Stomach (tissue), 4 donors: ENCODE results near the gene PLXNA2.

Experiments used
- CTCF ChIP-seq, 7 experiments: fragments of 450-650 bp in 4 of 7; fragments of 200-600 bp in 3 of 7; sonication (generic) in 3 of 7; IDR thresholded peaks; one replicate each; pipeline ENCODE4 v1.5.1; 2016 to 2019; ENCODE audit warnings: antibody characterized with exemption in 7 of 7, control low read depth in 2 of 7, mild to moderate bottlenecking in 1 of 7
- EP300 ChIP-seq: sonication (generic); formaldehyde crosslinking; IDR thresholded peaks from one replicate; pipeline ENCODE4 v1.6.1; 2017; ENCODE audit warnings: antibody characterized with exemption
- POLR2A ChIP-seq, 4 donors: fragments of 450-650 bp; IDR thresholded peaks; one replicate each; pipeline ENCODE4 v1.6.1; 2016; ENCODE audit warnings: antibody characterized with exemption in 4 of 4, control low read depth in 2 of 4, mild to moderate bottlenecking in 1 of 4, moderate library complexity in 1 of 4
- POLR2AphosphoS5 ChIP-seq, 3 donors: sonication (generic); formaldehyde crosslinking; IDR thresholded peaks; one replicate each; pipeline ENCODE4 v1.6.1; 2016; ENCODE audit warnings: antibody characterized with exemption in 3 of 3

GRCh38 chr1:208031316-208031931 lies 212.8 kb downstream of the PLXNA2 start:
- TF ChIP-seq POLR2A (IDR thresholded peaks at IDR 0.05) (no peak), POLR2AphosphoS5 (IDR thresholded peaks at IDR 0.05) (no peak), CTCF (IDR thresholded peaks at IDR 0.05) (no peak), EP300 (no peak)
